Trophoblast cell (in vitro differentiated cells and primary cell): Measurements from ENCODE around the gene CACNA2D3.
A peak's percentile ranks its signal among the peaks of the same experiment; 100 is the strongest.

Experiments used
- DNase-seq, 2 donors: peaks; one replicate each; pipeline ENCODE4 v3.0.0-alpha.2; 2016
- H2AFZ ChIP-seq: 2 replicates; pipeline ENCODE4 v1.6.1; 2013; ENCODE audit warnings: low read length, moderate library complexity, mild to moderate bottlenecking; ENCODE audit not compliant: insufficient read depth, poor library complexity
- H2AK5ac ChIP-seq: 2 replicates; pipeline ENCODE4 v1.6.1; 2013; ENCODE audit warnings: mild to moderate bottlenecking, low read length
- H2BK120ac ChIP-seq: 2 replicates; pipeline ENCODE4 v1.6.1; 2013; ENCODE audit warnings: low read length, mild to moderate bottlenecking, moderate library complexity; ENCODE audit not compliant: insufficient read depth, poor library complexity
- H2BK12ac ChIP-seq: 2 replicates; pipeline ENCODE4 v1.6.1; 2013; ENCODE audit warnings: mild to moderate bottlenecking, low read length, moderate library complexity
- H2BK5ac ChIP-seq: 2 replicates; pipeline ENCODE4 v1.6.1; 2013; ENCODE audit warnings: low read length, low read depth, moderate library complexity, mild to moderate bottlenecking; ENCODE audit not compliant: poor library complexity
- H3K14ac ChIP-seq: 2 replicates; pipeline ENCODE4 v1.6.1; 2013; ENCODE audit warnings: mild to moderate bottlenecking, low read length
- H3K18ac ChIP-seq: 2 replicates; pipeline ENCODE4 v1.6.1; 2013; ENCODE audit warnings: mild to moderate bottlenecking, low read length
- H3K23ac ChIP-seq: 2 replicates; pipeline ENCODE4 v1.6.1; 2013; ENCODE audit warnings: low read length
- H3K27ac ChIP-seq: 2 replicates; pipeline ENCODE4 v1.5.1; 2013; ENCODE audit warnings: low read depth, mild to moderate bottlenecking, inconsistent platforms, low read length, moderate library complexity
- H3K27me3 ChIP-seq: 2 replicates; pipeline ENCODE4 v1.6.1; 2013; ENCODE audit warnings: inconsistent platforms, mild to moderate bottlenecking, low read length, moderate library complexity; ENCODE audit not compliant: insufficient read depth
- H3K36me3 ChIP-seq, 2 experiments: 1 replicate in 1 of 2; 2 replicates in 1 of 2; pipeline ENCODE4 v1.6.1; 2013; ENCODE audit warnings: low read length in 2 of 2, mild to moderate bottlenecking in 2 of 2, moderate library complexity in 1 of 2; ENCODE audit not compliant: insufficient read depth in 2 of 2, control insufficient read depth in 1 of 2
- H3K4ac ChIP-seq: 2 replicates; pipeline ENCODE4 v1.6.1; 2013; ENCODE audit warnings: low read depth, mild to moderate bottlenecking, low read length, moderate library complexity
- H3K4me1 ChIP-seq, 2 experiments: 1 replicate in 1 of 2; 2 replicates in 1 of 2; pipeline ENCODE4 v1.6.1; 2013; ENCODE audit warnings: low read length in 2 of 2, mild to moderate bottlenecking in 2 of 2, moderate library complexity in 1 of 2; ENCODE audit not compliant: insufficient read depth in 2 of 2, control insufficient read depth in 1 of 2
- H3K4me2 ChIP-seq: 2 replicates; pipeline ENCODE4 v1.6.1; 2013; ENCODE audit warnings: inconsistent platforms, mild to moderate bottlenecking, low read length, moderate library complexity
- H3K4me3 ChIP-seq: 2 replicates; pipeline ENCODE4 v1.5.1; 2013; ENCODE audit warnings: mild to moderate bottlenecking, low read depth, low read length, inconsistent platforms
- H3K79me1 ChIP-seq: one replicate; pipeline ENCODE4 v1.6.1; 2013; ENCODE audit warnings: low read length
- H3K79me2 ChIP-seq: 2 replicates; pipeline ENCODE4 v1.6.1; 2013; ENCODE audit warnings: low read length, mild to moderate bottlenecking; ENCODE audit not compliant: control insufficient read depth, insufficient read depth, poor library complexity
- H3K9ac ChIP-seq: 2 replicates; pipeline ENCODE4 v1.6.1; 2013; ENCODE audit warnings: mild to moderate bottlenecking, low read length
- H3K9me3 ChIP-seq: 2 replicates; pipeline ENCODE4 v1.6.1; 2013; ENCODE audit warnings: low read depth, mild to moderate bottlenecking, control low read depth, inconsistent platforms, low read length; ENCODE audit not compliant: insufficient read depth
- H4K12ac ChIP-seq: 2 replicates; pipeline ENCODE4 v1.6.1; 2013; ENCODE audit warnings: low read depth, mild to moderate bottlenecking, low read length, moderate library complexity
- H4K8ac ChIP-seq: 2 replicates; pipeline ENCODE4 v1.6.1; 2013; ENCODE audit warnings: low read depth, mild to moderate bottlenecking, low read length, moderate library complexity
- H4K91ac ChIP-seq: one replicate; pipeline ENCODE4 v1.6.1; 2013; ENCODE audit warnings: low read depth, mild to moderate bottlenecking, low read length, moderate library complexity
- WGBS: extraction: QIAGEN DNeasy Blood & Tissue Kit; methylation state at CpG from one replicate; pipeline ENCODE4 v1.1.7; 2013; ENCODE audit warnings: missing lambda C conversion rate; ENCODE audit not compliant: insufficient read length, insufficient coverage; ENCODE audit errors: extremely low coverage; 5-methylcytosine and 5-hydroxymethylcytosine counted together

The CACNA2D3 gene

GRCh38 chr3:54343495-54343894, 221.1 kb downstream of the CACNA2D3 start:
- H3K23ac ChIP-seq, result no peak overlapping the region
- H4K91ac ChIP-seq, result no peak overlapping the region
- H4K12ac ChIP-seq, result no peak overlapping the region
- H3K27me3 ChIP-seq, result no peaks in the 10 kb centered on the region
- no peak overlapping the region for H4K8ac ChIP-seq
- no peaks in the 10 kb centered on the region for H3K79me2 ChIP-seq
- H3K9me3 ChIP-seq, result no peaks in the 10 kb centered on the region
- no peak overlapping the region for H3K4ac ChIP-seq
- H3K4me1 ChIP-seq, result peaks cover 6 to 10% of the 10 kb centered on the region in 2 experiments
- H3K14ac ChIP-seq, result no peak overlapping the region
- H3K4me3 ChIP-seq, result no peak overlapping the region
- H3K36me3 ChIP-seq, result no peaks in the 10 kb centered on the region
- H3K79me1 ChIP-seq, result peaks cover 2% of the 10 kb centered on the region
- H2BK120ac ChIP-seq, result peak overlapping the region; percentile 17
- no CpG with 5 or more reads among the region's 1 CpG for WGBS
- no peak overlapping the region for H3K4me2 ChIP-seq
- H2AFZ ChIP-seq, result no peak overlapping the region
- no peak overlapping the region for H3K9ac ChIP-seq
- H3K18ac ChIP-seq, result no peak overlapping the region
- H2AK5ac ChIP-seq, result peak overlapping the region; percentile 5
- H2BK5ac ChIP-seq, result no peak overlapping the region
- H3K27ac ChIP-seq, result no peak overlapping the region
- H2BK12ac ChIP-seq, result no peak overlapping the region
- DNase-seq, result no peak

DNA sequence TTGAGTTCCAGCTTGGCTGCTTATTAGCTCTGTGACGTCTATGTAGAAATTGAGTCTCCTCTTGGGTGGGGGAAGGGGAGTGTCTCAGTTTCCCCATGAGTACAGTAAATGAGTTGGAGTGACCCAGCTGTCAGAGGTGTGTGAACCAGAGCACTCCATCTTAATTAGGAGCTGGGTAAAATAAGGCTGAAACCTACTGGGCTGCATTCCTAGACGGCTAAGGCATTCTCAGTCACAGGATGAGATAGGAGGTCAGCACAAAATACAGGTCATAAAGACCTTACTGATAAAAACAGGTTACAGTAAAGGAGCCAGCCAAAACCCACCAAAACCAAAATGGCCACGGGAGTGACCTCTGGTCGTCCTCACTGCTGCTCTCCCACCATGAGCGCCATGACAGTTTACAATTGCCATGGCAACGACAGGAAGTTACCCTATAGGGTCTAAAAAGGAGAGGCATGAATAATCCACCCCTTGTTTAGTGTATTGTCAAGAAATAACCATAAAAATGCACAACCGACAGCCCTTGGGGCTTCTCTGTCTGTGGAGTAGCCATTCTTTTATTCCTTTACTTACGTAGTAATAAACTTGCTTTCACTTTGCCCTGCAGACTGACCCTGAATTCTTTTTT, 222.4 kb downstream of the CACNA2D3 start:
- Histone ChIP-seq H2BK12ac (no peak overlapping the region), H2BK120ac (no peak overlapping the region), H3K79me1 (peaks cover 2% of the 10 kb centered on the region), H3K23ac (no peak overlapping the region), H3K27ac (no peak overlapping the region), H4K8ac (no peak overlapping the region), H2AFZ (no peak overlapping the region), H3K4me3 (no peak overlapping the region), H3K27me3 (no peaks in the 10 kb centered on the region), H3K4ac (no peak overlapping the region), H3K9ac (no peak overlapping the region), H3K14ac (no peak overlapping the region), H4K12ac (no peak overlapping the region), H3K36me3 (no peaks in the 10 kb centered on the region), H3K9me3 (no peaks in the 10 kb centered on the region), H3K18ac (no peak overlapping the region), H2BK5ac (no peak overlapping the region), H3K79me2 (no peaks in the 10 kb centered on the region), H4K91ac (no peak overlapping the region), H3K4me1 (peaks cover 8 to 16% of the 10 kb centered on the region in 2 experiments), H2AK5ac (no peak overlapping the region), H3K4me2 (no peak overlapping the region)
- no CpG with 5 or more reads among the region's 8 CpGs for WGBS
- DNase-seq, result peak; percentile 5 to 21

- no peaks in the 10 kb centered on the region for H3K36me3 ChIP-seq
- no peak overlapping the region for H4K91ac ChIP-seq
- H4K8ac ChIP-seq, result no peak overlapping the region
- H3K79me1 ChIP-seq, result peaks cover 2% of the 10 kb centered on the region
- H2AK5ac ChIP-seq, result no peak overlapping the region
- no peak overlapping the region for H2AFZ ChIP-seq
- no peaks in the 10 kb centered on the region for H3K9me3 ChIP-seq
- DNase-seq, result no peak
- H3K9ac ChIP-seq, result no peak overlapping the region
- no CpG with 5 or more reads among the region's 5 CpGs for WGBS
- H3K79me2 ChIP-seq, result no peaks in the 10 kb centered on the region
- H2BK5ac ChIP-seq, result no peak overlapping the region
- no peak overlapping the region for H3K23ac ChIP-seq
- no peak overlapping the region for H3K4ac ChIP-seq
- H3K27ac ChIP-seq, result no peak overlapping the region
- peaks cover 8 to 18% of the 10 kb centered on the region in 2 experiments for H3K4me1 ChIP-seq
- no peak overlapping the region for H2BK12ac ChIP-seq
- no peak overlapping the region for H3K18ac ChIP-seq
- H2BK120ac ChIP-seq, result no peak overlapping the region
- no peaks in the 10 kb centered on the region for H3K27me3 ChIP-seq
- no peak overlapping the region for H3K4me3 ChIP-seq
- no peak overlapping the region for H3K14ac ChIP-seq
- H3K4me2 ChIP-seq, result no peak overlapping the region
- H4K12ac ChIP-seq, result no peak overlapping the region
Measured at GRCh38 chr3:54345847-54346375, 223.6 kb downstream of the CACNA2D3 start.

- Histone ChIP-seq H3K23ac (no peak overlapping the region), H3K4me2 (no peak overlapping the region), H3K27me3 (no peaks in the 10 kb centered on the region), H2BK120ac (no peak overlapping the region), H3K14ac (no peak overlapping the region), H3K79me2 (no peaks in the 10 kb centered on the region), H4K91ac (no peak overlapping the region), H2BK12ac (no peak overlapping the region), H3K9me3 (no peaks in the 10 kb centered on the region), H4K8ac (no peak overlapping the region), H3K4me1 (peaks cover 8 to 18% of the 10 kb centered on the region in 2 experiments), H2BK5ac (no peak overlapping the region), H3K36me3 (no peaks in the 10 kb centered on the region), H3K4me3 (no peak overlapping the region), H4K12ac (no peak overlapping the region), H2AFZ (no peak overlapping the region), H3K27ac (no peak overlapping the region), H3K4ac (no peak overlapping the region), H3K9ac (no peak overlapping the region), H3K18ac (no peak overlapping the region), H2AK5ac (no peak overlapping the region), H3K79me1 (peaks cover 2% of the 10 kb centered on the region)
- WGBS, result no CpG with 5 or more reads among the region's 3 CpGs
- no peak for DNase-seq
Measured at GRCh38 chr3:54347060-54347459, 224.7 kb downstream of the CACNA2D3 start.
